GM23338 (cell line): ENCODE measurements around the gene GPR162.

Experiments used
- CTCF ChIP-seq, 2 experiments: fragments of 200-600 bp in 1 of 2; sonication (generic) in 1 of 2; conservative IDR thresholded peaks; 2 replicates each; pipeline versions ENCODE4 v1.5.1 to v1.6.1; 2016 to 2017; ENCODE audit warnings: antibody characterized with exemption in 2 of 2, low read depth in 2 of 2, mild to moderate bottlenecking in 2 of 2, moderate library complexity in 1 of 2
- REST ChIP-seq: IDR thresholded peaks from one replicate; pipeline ENCODE4 v1.6.1; 2018; ENCODE audit warnings: antibody characterized with exemption; ENCODE audit not compliant: unreplicated experiment

DNA sequence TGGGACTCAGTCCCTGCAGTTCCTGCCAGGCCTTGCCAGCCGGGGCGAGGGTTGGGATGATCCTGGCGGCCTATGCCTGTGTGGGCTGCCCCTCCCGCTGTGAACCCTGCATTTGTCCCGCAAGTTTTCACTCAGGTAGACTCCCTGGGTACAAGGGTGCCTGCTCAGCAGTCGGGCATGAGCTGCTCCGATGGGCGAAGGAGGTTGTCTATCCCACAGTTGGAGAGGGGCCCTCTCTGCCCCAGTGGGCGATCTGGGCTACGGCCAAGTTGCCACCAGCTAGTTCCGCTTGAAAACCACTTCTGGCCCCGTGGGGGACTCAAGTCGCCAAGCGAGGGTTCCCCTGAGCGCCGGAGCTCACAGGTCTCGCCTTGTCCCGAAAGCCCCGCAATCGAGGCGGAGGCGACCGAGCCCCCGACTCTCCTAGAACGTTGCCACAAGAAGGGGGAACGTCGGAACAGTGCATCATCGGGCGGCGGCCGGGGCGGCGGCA lies 45.3 kb downstream of the GPR162 start:
- TF ChIP-seq REST, result no peak
- no peak for TF ChIP-seq CTCF (conservative IDR thresholded peaks at IDR 0.05; ENCODE audit: low read depth in 2 of 2)
